Transverse colon (tissue), 4 donors: ENCODE data around the gene HEXA.

Experiments used
- CTCF ChIP-seq, 5 experiments: fragments of 200-600 bp in 3 of 5; fragments of 450-650 bp in 2 of 5; sonication (generic) in 3 of 5; IDR thresholded peaks; 1 replicate in 2 of 5; 2 replicates in 3 of 5; pipeline ENCODE4 v1.5.1; 2016 to 2017; ENCODE audit warnings: antibody characterized with exemption in 5 of 5, inconsistent platforms in 3 of 5, mild to moderate bottlenecking in 2 of 5, moderate library complexity in 1 of 5
- EP300 ChIP-seq: sonication (generic); formaldehyde crosslinking; IDR thresholded peaks from one replicate; pipeline ENCODE4 v1.6.1; 2017; ENCODE audit warnings: antibody characterized with exemption, low read depth
- POLR2A ChIP-seq: fragments of 450-650 bp; IDR thresholded peaks from one replicate; pipeline ENCODE4 v1.6.1; 2016; ENCODE audit warnings: antibody characterized with exemption, mild to moderate bottlenecking, moderate library complexity
- POLR2AphosphoS5 ChIP-seq, 3 donors: sonication (generic); formaldehyde crosslinking; IDR thresholded peaks; one replicate each; pipeline ENCODE4 v1.6.1; 2016; ENCODE audit warnings: antibody characterized with exemption in 3 of 3

GRCh38 chr15:72406936-72407335, 31.1 kb upstream of the HEXA start:
- TF ChIP-seq CTCF (IDR thresholded peaks at IDR 0.05) (no peak), POLR2AphosphoS5 (IDR thresholded peaks at IDR 0.05) (no peak), POLR2A (no peak), EP300 (no peak)
